GM23248 (cell line): ENCODE measurements around the gene SMNDC1. TPM values are rescaled to one million over a fixed set of nuclear protein-coding genes. Genes with fewer than 3 reads are reported as not detected.
"Not testable (repeated sequence)": the region's sequence is repeated elsewhere in the genome, so short reads cannot be mapped to it uniquely, and the experiment has no call there.

Source experiments
- DNase-seq: peaks from one replicate; pipeline ENCODE4 v3.0.0-alpha.2; 2015
- H2AFZ ChIP-seq: fragments of 200-600 bp; sonication (generic); 2 replicates; pipeline ENCODE4 v1.6.1; 2016; ENCODE audit warnings: antibody characterized with exemption
- H3F3A ChIP-seq: fragments of 200-600 bp; sonication (generic); 2 replicates; pipeline ENCODE4 v1.6.1; 2016; ENCODE audit warnings: mild to moderate bottlenecking, antibody characterized with exemption, mixed run types; ENCODE audit not compliant: insufficient read depth
- H3K27ac ChIP-seq: fragments of 200-600 bp; sonication (generic); 2 replicates; pipeline ENCODE4 v1.5.1; 2016; ENCODE audit warnings: mild to moderate bottlenecking
- H3K27me3 ChIP-seq: fragments of 200-600 bp; sonication (generic); replicated peaks from 2 replicates; pipeline ENCODE4 v1.6.1; 2016; ENCODE audit warnings: mild to moderate bottlenecking; ENCODE audit not compliant: insufficient read depth
- H3K36me3 ChIP-seq: fragments of 200-600 bp; sonication (generic); 2 replicates; pipeline ENCODE4 v1.6.1; 2016; ENCODE audit warnings: low read depth, mild to moderate bottlenecking
- H3K4me1 ChIP-seq: fragments of 200-600 bp; sonication (generic); 2 replicates; pipeline ENCODE4 v1.6.1; 2016; ENCODE audit warnings: mild to moderate bottlenecking; ENCODE audit not compliant: insufficient read depth
- H3K4me2 ChIP-seq: fragments of 200-600 bp; sonication (generic); one replicate; pipeline ENCODE4 v1.6.1; 2016; ENCODE audit warnings: mild to moderate bottlenecking; ENCODE audit not compliant: unreplicated experiment
- H3K4me3 ChIP-seq: fragments of 200-600 bp; sonication (generic); 2 replicates; pipeline ENCODE4 v1.5.1; 2016; ENCODE audit warnings: mild to moderate bottlenecking
- H3K79me2 ChIP-seq: fragments of 200-600 bp; sonication (generic); 2 replicates; pipeline ENCODE4 v1.6.1; 2016; ENCODE audit warnings: mild to moderate bottlenecking; ENCODE audit not compliant: insufficient read depth
- H3K9ac ChIP-seq: fragments of 200-600 bp; sonication (generic); 2 replicates; pipeline ENCODE4 v1.6.1; 2016; ENCODE audit warnings: mild to moderate bottlenecking
- H3K9me2 ChIP-seq: fragments of 200-600 bp; sonication (generic); 2 replicates; pipeline ENCODE4 v1.6.1; 2016; ENCODE audit warnings: mixed run types, mild to moderate bottlenecking, moderate library complexity; ENCODE audit not compliant: insufficient read depth
- H3K9me3 ChIP-seq: fragments of 200-600 bp; sonication (generic); one replicate; pipeline ENCODE4 v1.6.1; 2017; ENCODE audit warnings: low read depth
- H4K20me1 ChIP-seq: fragments of 200-600 bp; sonication (generic); 2 replicates; pipeline ENCODE4 v1.6.0; 2016; ENCODE audit not compliant: insufficient read depth
- EZH2 ChIP-seq: fragments of 200-600 bp; sonication (generic); IDR thresholded peaks from 2 replicates; pipeline ENCODE4 v1.6.1; 2018; ENCODE audit warnings: antibody characterized with exemption, mild to moderate bottlenecking; ENCODE audit not compliant: insufficient read depth, poor library complexity, severe bottlenecking
- EZH2phosphoT487 ChIP-seq: fragments of 200-600 bp; sonication (generic); IDR thresholded peaks from 2 replicates; pipeline ENCODE4 v1.6.1; 2018; ENCODE audit warnings: antibody characterized with exemption, moderate library complexity, mild to moderate bottlenecking, low read depth; ENCODE audit not compliant: insufficient read depth
- WGBS, 2 experiments: methylation state at CpG; one replicate each; pipeline ENCODE4 v1.1.6; 2015 to 2017; ENCODE audit warnings: low lambda C conversion rate in 2 of 2, low coverage in 1 of 2; ENCODE audit errors: missing lambda C conversion rate in 2 of 2; 5-methylcytosine and 5-hydroxymethylcytosine counted together
- in situ Hi-C: fragments of 300-500 bp; cut with MboI; formaldehyde crosslinking; loops from 2 replicates; pipeline ENCODE4 v1.15.0; 2020
- polyA plus RNA-seq: library from polyadenylated mRNA; unstranded; fragments of >200 nt; fragmentation: Nextera tagmentation; extraction: Ambion mirVana; gene quantifications from 2 replicates; pipeline ENCODE4 v1.2.1, GENCODE V29; 2016
- total RNA-seq: library from RNA; depleted of rRNA; stranded (reverse); fragments of >200 nt; shearing (Covaris generic); gene quantifications from 2 replicates; pipeline ENCODE4 v1.2.3, GENCODE V29; 2014

The SMNDC1 gene
- total and polyA plus RNA-seq, 2 experiments from 2014 or later: 5.3 to 21.6 TPM

DNA sequence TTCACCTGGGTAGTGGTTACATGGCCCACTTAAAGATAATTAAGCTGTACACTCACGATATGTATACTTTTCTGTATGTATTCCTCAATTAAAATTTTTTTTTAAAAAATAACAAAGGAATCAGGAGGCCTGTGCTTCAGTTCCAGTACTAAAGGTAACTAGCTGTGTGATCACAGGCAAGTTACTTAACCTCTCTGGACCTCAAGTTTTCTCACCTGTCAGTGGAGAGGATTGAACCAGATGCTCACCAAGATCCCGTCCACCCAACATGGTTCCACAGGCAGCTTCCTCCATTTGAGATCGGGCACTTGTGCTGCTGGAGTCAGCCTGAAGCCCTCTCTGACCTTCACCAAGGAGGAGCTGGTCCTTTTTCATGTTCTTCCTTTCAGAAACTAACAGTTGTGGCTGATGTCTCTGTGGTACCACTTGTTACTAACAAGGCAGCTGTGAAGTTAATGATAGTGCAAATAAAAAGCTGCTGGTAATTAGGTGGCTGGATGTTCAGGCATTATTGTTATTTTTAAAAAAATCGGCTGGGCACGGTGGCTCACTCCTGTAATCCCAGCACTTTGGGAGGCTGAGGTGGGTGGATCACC, 29.4 kb upstream of the SMNDC1 start:
- in situ Hi-C loops: no loop called here

GRCh38 chr10:110331226-110331795, 26.6 kb upstream of the SMNDC1 start:
- H3F3A ChIP-seq: peaks cover 29% of the 10 kb centered on the region
- H3K4me1 ChIP-seq: peaks cover 27% of the 10 kb centered on the region
- H2AFZ ChIP-seq, H3K4me3 ChIP-seq, H3K27ac ChIP-seq, H3K79me2 ChIP-seq, H3K9me2 ChIP-seq, in situ Hi-C loops, H4K20me1 ChIP-seq, H3K9me3 ChIP-seq, H3K4me2 ChIP-seq, H3K9ac ChIP-seq, DNase-seq, H3K36me3 ChIP-seq, H3K27me3 ChIP-seq: not testable (repeated sequence)
- WGBS, 2 experiments: 94 to 95% methylated on average over 16 to 32 of the region's 32 CpGs

More for the DNA sequence above, 29.4 kb upstream of the SMNDC1 start:
- no peak overlapping the region for H3K9ac ChIP-seq
- no peaks in the 10 kb centered on the region for H3K79me2 ChIP-seq
- DNase-seq: no peak
- H3K4me1 ChIP-seq: peaks cover 32% of the 10 kb centered on the region
- H3F3A ChIP-seq: peaks cover 26% of the 10 kb centered on the region
- 74 to 78% methylated on average over 5 of the region's 5 CpGs for WGBS, 2 experiments
- no peaks in the 10 kb centered on the region for H3K36me3 ChIP-seq
- H3K4me2 ChIP-seq: no peak overlapping the region
- no peaks in the 10 kb centered on the region for H4K20me1 ChIP-seq
- H3K27ac ChIP-seq: no peak overlapping the region
- no peaks in the 10 kb centered on the region for H3K9me2 ChIP-seq
- no peak overlapping the region for H2AFZ ChIP-seq
- TF ChIP-seq EZH2phosphoT487: no peak
- TF ChIP-seq EZH2: no peak
- no peaks in the 10 kb centered on the region for H3K9me3 ChIP-seq
- H3K27me3 ChIP-seq: no peaks in the 10 kb centered on the region
- no peak overlapping the region for H3K4me3 ChIP-seq

GRCh38 chr10:110330675-110331074, 26.0 kb upstream of the SMNDC1 start:
- no peak overlapping the region for H3K4me3 ChIP-seq
- in situ Hi-C loops: no loop called here
- H3K27me3 ChIP-seq: no peaks in the 10 kb centered on the region
- H3F3A ChIP-seq: peaks cover 31% of the 10 kb centered on the region
- 86 to 88% methylated on average over 6 of the region's 6 CpGs for WGBS, 2 experiments
- no peaks in the 10 kb centered on the region for H4K20me1 ChIP-seq
- no peak for TF ChIP-seq EZH2phosphoT487
- no peak overlapping the region for H3K4me2 ChIP-seq
- H3K9me2 ChIP-seq: no peaks in the 10 kb centered on the region
- no peak overlapping the region for H3K27ac ChIP-seq
- DNase-seq: no peak
- no peaks in the 10 kb centered on the region for H3K36me3 ChIP-seq
- no peak overlapping the region for H2AFZ ChIP-seq
- H3K79me2 ChIP-seq: no peaks in the 10 kb centered on the region
- H3K9me3 ChIP-seq: no peaks in the 10 kb centered on the region
- H3K9ac ChIP-seq: no peak overlapping the region
- H3K4me1 ChIP-seq: peaks cover 30% of the 10 kb centered on the region

- TF ChIP-seq EZH2phosphoT487 (no peak), EZH2 (no peak)
- DNase-seq: peak; percentile 36
- Histone ChIP-seq H2AFZ (no peak overlapping the region), H3K36me3 (no peaks in the 10 kb centered on the region), H3K4me1 (peaks cover 41% of the 10 kb centered on the region), H3K4me2 (peak overlapping the region; percentile 63), H3K27ac (peak overlapping the region; percentile 73), H3K9me2 (no peaks in the 10 kb centered on the region), H3F3A (peaks cover 52% of the 10 kb centered on the region), H3K9ac (peak overlapping the region; percentile 9; the same call in 1 of the 2 replicates), H3K79me2 (no peaks in the 10 kb centered on the region), H3K27me3 (no peaks in the 10 kb centered on the region), H3K9me3 (no peaks in the 10 kb centered on the region), H3K4me3 (no peak overlapping the region), H4K20me1 (no peaks in the 10 kb centered on the region)
- in situ Hi-C loops: no loop called here
- WGBS, 2 experiments: 86 to 89% methylated on average over 5 of the region's 5 CpGs
Observed at GRCh38 chr10:110327262-110327914, 22.7 kb upstream of the SMNDC1 start.
